Endothelial cell of umbilical vein (primary cell): ENCODE results near the gene PLXNA4. TPM values are rescaled to one million over a fixed set of nuclear protein-coding genes. Genes with fewer than 3 reads are reported as not detected.

ENCODE experiments used
- BruUV-seq: library from RNA; stranded (reverse); fragments of 400-500 nt; replicated peaks from 2 replicates; lab custom pipeline; 2021; lab: Mats Ljungman, UMichigan
- CTCF ChIA-PET: fragments of 300-600, 350-600 bp; sonication (Branson Sonifier 250); formaldehyde crosslinking; loops from one replicate; lab custom pipeline; 2021; ENCODE audit warnings: antibody characterized with exemption, inconsistent platforms; lab: Charles Lee
- POLR2A ChIA-PET: fragments of 300-600, 350-600 bp; sonication (Branson Sonifier 250); formaldehyde crosslinking; loops from one replicate; lab custom pipeline; 2021; ENCODE audit warnings: antibody characterized with exemption, inconsistent platforms; lab: Charles Lee
- DNase-seq: peaks from one replicate; pipeline ENCODE4 v3.0.0-alpha.2; 2011; ENCODE audit warnings: low read depth, low spot score
- FAIRE-seq: peaks from 2 replicates; lab custom pipeline; 2011; peaks lifted over from hg19 to GRCh38; lab: Jason Lieb, UNC
- H2AFZ ChIP-seq: 2 replicates; pipeline ENCODE4 v1.6.0; 2012; ENCODE audit warnings: low read depth, low read length, control low read depth, inconsistent platforms
- H3K27ac ChIP-seq: 2 replicates; pipeline ENCODE4 v1.5.1; 2011; ENCODE audit warnings: low read depth, mild to moderate bottlenecking, control low read depth, low read length, moderate library complexity; ENCODE audit not compliant: insufficient read depth
- H3K27me3 ChIP-seq, 2 experiments: 2 replicates each; pipeline versions ENCODE4 v1.6.0 to v1.6.1; 2011; ENCODE audit warnings: low read length in 2 of 2, mixed read lengths in 1 of 2; ENCODE audit not compliant: control insufficient read depth in 2 of 2, insufficient read depth in 2 of 2
- H3K36me3 ChIP-seq, 2 experiments: 2 replicates in 1 of 2; 3 replicates in 1 of 2; pipeline ENCODE4 v1.5.1; 2011; ENCODE audit warnings: low read length in 2 of 2, mild to moderate bottlenecking in 1 of 2, moderate library complexity in 1 of 2; ENCODE audit not compliant: control insufficient read depth in 2 of 2, insufficient read depth in 2 of 2; ENCODE audit errors: extremely low read depth in 1 of 2
- H3K4me1 ChIP-seq: 3 replicates; pipeline ENCODE4 v1.5.1; 2011; ENCODE audit warnings: mild to moderate bottlenecking, low read length; ENCODE audit not compliant: control insufficient read depth, insufficient read depth; ENCODE audit errors: extremely low read depth
- H3K4me2 ChIP-seq: 2 replicates; pipeline ENCODE4 v1.6.1; 2011; ENCODE audit warnings: low read length, control low read depth, mixed read lengths; ENCODE audit not compliant: insufficient read depth
- H3K4me3 ChIP-seq, 3 experiments: fragments of 200-600 bp in 1 of 3; sonication (generic), shearing (Covaris generic) in 1 of 3; replicated peaks in 1 of 3; 2 replicates each; pipeline ENCODE4 v1.5.1; 2011 to 2016; ENCODE audit warnings: control low read depth in 3 of 3, low read length in 3 of 3, mild to moderate bottlenecking in 2 of 3, inconsistent platforms in 1 of 3, low read depth in 1 of 3, moderate library complexity in 1 of 3; ENCODE audit not compliant: insufficient read depth in 1 of 3
- H3K79me2 ChIP-seq: 2 replicates; pipeline ENCODE4 v1.6.0; 2012; ENCODE audit warnings: low read length, inconsistent platforms; ENCODE audit not compliant: control insufficient read depth, insufficient read depth
- H3K9ac ChIP-seq: replicated peaks from 2 replicates; pipeline ENCODE3; 2011; ENCODE audit warnings: low read length, control low read depth; ENCODE audit not compliant: insufficient read depth; ENCODE audit errors: extremely low read depth
- H3K9me1 ChIP-seq: replicated peaks from 3 replicates; pipeline ENCODE4 v1.6.0; 2011; ENCODE audit warnings: mild to moderate bottlenecking, low read length; ENCODE audit not compliant: control insufficient read depth, insufficient read depth; ENCODE audit errors: extremely low read depth
- H3K9me3 ChIP-seq: replicated peaks from 2 replicates; pipeline ENCODE4 v1.5.1; 2012; ENCODE audit warnings: low read length, inconsistent platforms; ENCODE audit not compliant: control insufficient read depth, insufficient read depth
- H4K20me1 ChIP-seq: replicated peaks from 2 replicates; pipeline ENCODE3; 2011; ENCODE audit warnings: mild to moderate bottlenecking, low read length; ENCODE audit not compliant: control insufficient read depth, insufficient read depth; ENCODE audit errors: extremely low read depth
- CTCF ChIP-seq, 2 donors: IDR thresholded peaks; 1 replicate in 1 of 2; 2 replicates in 1 of 2; pipeline ENCODE4 v1.5.1; 2011; ENCODE audit warnings: low read length in 2 of 2, mild to moderate bottlenecking in 2 of 2, moderate library complexity in 2 of 2, control low read depth in 1 of 2, inconsistent platforms in 1 of 2, low read depth in 1 of 2; ENCODE audit not compliant: insufficient read depth in 1 of 2; ENCODE audit errors: extremely low read depth in 1 of 2
- EZH2 ChIP-seq: IDR thresholded peaks from 2 replicates; pipeline ENCODE4 v1.6.1; 2012; ENCODE audit warnings: borderline replicate concordance, low read depth, mild to moderate bottlenecking, moderate library complexity, low read length, inconsistent platforms; ENCODE audit not compliant: severe bottlenecking
- FOS ChIP-seq: IDR thresholded peaks from 2 replicates; pipeline ENCODE4 v1.6.1; 2011; ENCODE audit warnings: mild to moderate bottlenecking, low read length, moderate library complexity, borderline replicate concordance; ENCODE audit not compliant: insufficient read depth
- GATA2 ChIP-seq: IDR thresholded peaks from 2 replicates; pipeline ENCODE4 v1.7.0; 2011; ENCODE audit warnings: low read depth, mild to moderate bottlenecking, moderate library complexity, mixed read lengths, low read length; ENCODE audit not compliant: insufficient read length, insufficient read depth
- JUN ChIP-seq: IDR thresholded peaks from 2 replicates; pipeline ENCODE4 v1.6.1; 2011; ENCODE audit warnings: borderline replicate concordance, low read depth; ENCODE audit not compliant: insufficient read length, insufficient read depth
- MAX ChIP-seq: IDR thresholded peaks from 2 replicates; pipeline ENCODE4 v1.6.1; 2011; ENCODE audit not compliant: insufficient read depth, insufficient read length
- MYC ChIP-seq: IDR thresholded peaks from one replicate; pipeline ENCODE4 v1.6.1; 2011; ENCODE audit warnings: mild to moderate bottlenecking, low read depth, low read length
- POLR2A ChIP-seq: IDR thresholded peaks from 2 replicates; pipeline ENCODE4 v1.6.1; 2012; ENCODE audit warnings: low read depth, mild to moderate bottlenecking, control low read depth, low read length
- POLR2AphosphoS5 ChIP-seq: IDR thresholded peaks from 2 replicates; pipeline ENCODE4 v1.6.1; 2012; ENCODE audit warnings: low read depth, mild to moderate bottlenecking, control low read depth, low read length, moderate library complexity; ENCODE audit not compliant: insufficient read depth
- dilution Hi-C: fragments of 300-500 bp; cut with MboI; formaldehyde crosslinking; loops from one replicate; pipeline ENCODE4 v1.15.0; 2019; ENCODE audit warnings: low sequenced_read_pairs; ENCODE audit not compliant: extremely low pct_ligation_motif_present
- intact Hi-C: fragments of 100-400 bp; cut with micrococcal nuclease; formaldehyde crosslinking; loops from one replicate; pipeline ENCODE4 v1.10.0; 2022
- polyA plus RNA-seq, 4 experiments: library from polyadenylated mRNA; depleted of rRNA in 3 of 4; stranded (reverse) in 3 of 4; unstranded in 1 of 4; fragments of >200 nt; gene quantifications; 2 replicates each; pipeline versions ENCODE4 v1.2.1 to v1.2.3, GENCODE V29; 2011 to 2012; ENCODE audit warnings: missing spikeins in 1 of 4
- total RNA-seq: library from RNA; stranded (reverse); gene quantifications from 2 replicates; pipeline ENCODE4 v1.2.3, GENCODE V29; 2021

The PLXNA4 gene
- total and polyA plus RNA-seq, 2 donors (not counting 3 experiments of a cell fraction or from before 2014, with no cell fraction given): 12.1 to 20.4 TPM

- H3K79me2 ChIP-seq: no peaks in the 10 kb centered on the region
- POLR2A ChIA-PET: no interaction called here
- peak overlapping the region; percentile 7 for H2AFZ ChIP-seq
- no peak overlapping the region for H3K9ac ChIP-seq
- no TSS peak for BruUV-seq
- H3K9me3 ChIP-seq: no peaks in the 10 kb centered on the region
- no peak overlapping the region for H3K4me2 ChIP-seq
- H4K20me1 ChIP-seq: no peaks in the 10 kb centered on the region
- no peak for TF ChIP-seq MAX
- no peak for TF ChIP-seq CTCF (IDR thresholded peaks at IDR 0.05; ENCODE audit: extremely low read depth in 1 of 2, insufficient read depth in 1 of 2, low read depth in 1 of 2, low read length in 2 of 2)
- no peak for TF ChIP-seq POLR2AphosphoS5
- TF ChIP-seq EZH2: no peak
- no peak for TF ChIP-seq JUN
- no peak for TF ChIP-seq GATA2
- no peak for TF ChIP-seq FOS
- TF ChIP-seq POLR2A: no peak
- TF ChIP-seq MYC: no peak
- intact Hi-C loops (no loop called here), dilution Hi-C loops (no loop called here)
- FAIRE-seq (no peak), DNase-seq (no peak)
- no peaks in the 10 kb centered on the region for H3K9me1 ChIP-seq
- no peaks in the 10 kb centered on the region for H3K27me3 ChIP-seq
- no peaks in the 10 kb centered on the region for H3K36me3 ChIP-seq
- H3K4me1 ChIP-seq: peaks cover 16% of the 10 kb centered on the region
- CTCF ChIA-PET: interaction anchor here (0.6 to 3.7 kb wide), 4 partner anchors 11 to 157 kb away, joined by 3 to 22 read pairs (median 6); no protein-coding TSS in a partner anchor
- no peak overlapping the region for H3K27ac ChIP-seq
- no peak overlapping the region for H3K4me3 ChIP-seq
Measured at GRCh38 chr7:132475669-132476116, 100.6 kb downstream of the PLXNA4 start.
